Prostate gland (tissue), 2 donors: Measurements from ENCODE around the gene CDK10. TPM values are rescaled to one million over a fixed set of nuclear protein-coding genes. Genes with fewer than 3 reads are reported as not detected.
"Not testable (repeated sequence)": the region's sequence is repeated elsewhere in the genome, so short reads cannot be mapped to it uniquely, and the experiment has no call there.

Experiments
- DNase-seq: peaks from one replicate; pipeline ENCODE4 v3.0.0-alpha.2; 2019; ENCODE audit warnings: low spot score
- H3K27ac ChIP-seq, 2 donors: fragments of 200-600 bp; sonication (generic); 2 replicates each; pipeline ENCODE4 v1.5.1; 2017 to 2019
- H3K27me3 ChIP-seq: fragments of 200-600 bp; sonication (generic); replicated peaks from 2 replicates; pipeline ENCODE4 v1.5.1; 2019; ENCODE audit not compliant: insufficient read depth
- H3K36me3 ChIP-seq, 2 donors: fragments of 200-600 bp; sonication (generic); 1 replicate in 1 of 2; 2 replicates in 1 of 2; pipeline versions ENCODE4 v1.5.1 to v1.8.1; 2017 to 2019
- H3K4me1 ChIP-seq: fragments of 200-600 bp; sonication (generic); replicated peaks from 2 replicates; pipeline ENCODE4 v1.5.1; 2019
- H3K4me3 ChIP-seq, 2 donors: fragments of 200-600 bp; sonication (generic); 2 replicates each; pipeline ENCODE4 v1.5.1; 2017 to 2019
- H3K9me3 ChIP-seq: fragments of 200-600 bp; sonication (generic); 2 replicates; pipeline ENCODE4 v1.5.1; 2017
- CTCF ChIP-seq, 4 experiments: fragments of 200-600 bp in 2 of 4; fragments of 450-650 bp in 2 of 4; sonication (generic) in 2 of 4; IDR thresholded peaks; 1 replicate in 3 of 4; 2 replicates in 1 of 4; pipeline ENCODE4 v1.5.1; 2016 to 2019; ENCODE audit warnings: antibody characterized with exemption in 4 of 4, mild to moderate bottlenecking in 2 of 4, moderate library complexity in 2 of 4
- POLR2A ChIP-seq: fragments of 450-650 bp; IDR thresholded peaks from one replicate; pipeline ENCODE4 v1.6.1; 2016; ENCODE audit warnings: antibody characterized with exemption, mild to moderate bottlenecking
- POLR2AphosphoS5 ChIP-seq: sonication (generic); formaldehyde crosslinking; IDR thresholded peaks from one replicate; pipeline ENCODE4 v1.6.1; 2017; ENCODE audit warnings: antibody characterized with exemption
- WGBS: methylation state at CpG from one replicate; pipeline ENCODE4 v1.1.5; 2018; 5-methylcytosine and 5-hydroxymethylcytosine counted together
- intact Hi-C: fragments of 100-400 bp; cut with DNase I; formaldehyde crosslinking; loops from one replicate; pipeline ENCODE4 v1.14.2; 2022
- total RNA-seq, 2 donors: library from RNA; depleted of rRNA; stranded (reverse); fragments of >200 nt; gene quantifications; one replicate each; pipeline ENCODE4 v1.1.0, GENCODE V29; 2016

The CDK10 gene
- total RNA-seq, 2 donors from 2014 or later: 42.1 to 79.0 TPM

- no peaks in the 10 kb centered on the region for H3K36me3 ChIP-seq
- H3K9me3 ChIP-seq: no peaks in the 10 kb centered on the region
- H3K4me3 ChIP-seq: no peak overlapping the region
- H3K4me1 ChIP-seq: no peaks in the 10 kb centered on the region
- 79% methylated on average over 9 of the region's 9 CpGs for WGBS
- no peak for TF ChIP-seq POLR2A
- TF ChIP-seq CTCF (IDR thresholded peaks at IDR 0.05): no peak
- no peak for TF ChIP-seq POLR2AphosphoS5
- intact Hi-C loops: no loop called here
- DNase-seq: no peak
- no peak overlapping the region for H3K27ac ChIP-seq
- H3K27me3 ChIP-seq: no peaks in the 10 kb centered on the region
Measured at GRCh38 chr16:89667633-89668032, 18.9 kb upstream of the CDK10 start.

GRCh38 chr16:89668790-89669158, 17.7 kb upstream of the CDK10 start:
- Histone ChIP-seq H3K27ac (peak overlapping the region in 1 of 2 donors; percentile 34), H3K4me3 (peak overlapping the region; percentile 7 to 19), H3K9me3 (no peaks in the 10 kb centered on the region), H3K36me3 (no peaks in the 10 kb centered on the region), H3K4me1 (no peaks in the 10 kb centered on the region), H3K27me3 (no peaks in the 10 kb centered on the region)
- no peak for DNase-seq
- intact Hi-C loops: no loop called here
- TF ChIP-seq POLR2AphosphoS5 (no peak), POLR2A (no peak), CTCF (IDR thresholded peaks at IDR 0.05) (no peak)
- 41% methylated on average over 5 of the region's 5 CpGs for WGBS

DNA sequence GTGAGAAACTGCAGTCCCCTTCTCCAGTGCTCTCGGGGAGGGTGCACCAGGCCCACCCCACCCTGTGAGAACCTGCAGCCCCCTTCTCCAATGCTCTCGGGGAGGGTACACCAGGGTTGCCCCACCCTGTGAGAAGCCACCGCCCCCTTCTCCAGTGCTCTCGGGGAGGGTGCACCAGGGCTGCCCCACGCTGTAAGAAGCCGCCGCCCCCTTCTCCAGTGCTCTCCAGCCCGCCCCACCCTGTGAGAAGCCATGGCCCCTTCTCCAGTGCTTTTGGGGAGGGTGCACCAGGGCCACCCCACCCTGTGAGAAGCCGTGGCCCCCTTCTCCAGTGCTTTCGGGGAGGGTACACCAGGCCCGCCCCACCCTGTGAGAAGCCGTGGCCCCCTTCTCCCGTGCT, 16.7 kb upstream of the CDK10 start:
- no peak for TF ChIP-seq CTCF (IDR thresholded peaks at IDR 0.05)
- TF ChIP-seq POLR2A: no peak
- TF ChIP-seq POLR2AphosphoS5: no peak
- Histone ChIP-seq H3K27ac (no peak overlapping the region), H3K4me1 (no peaks in the 10 kb centered on the region), H3K9me3 (no peaks in the 10 kb centered on the region), H3K36me3 (no peaks in the 10 kb centered on the region), H3K27me3 (no peaks in the 10 kb centered on the region), H3K4me3 (no peak overlapping the region)
- 84% methylated on average over 12 of the region's 13 CpGs for WGBS
- no peak for DNase-seq
- intact Hi-C loops: no loop called here

- Histone ChIP-seq H3K4me3 (no peak overlapping the region), H3K36me3 (no peaks in the 10 kb centered on the region), H3K4me1 (no peaks in the 10 kb centered on the region), H3K27me3 (no peaks in the 10 kb centered on the region), H3K27ac (no peak overlapping the region), H3K9me3 (no peaks in the 10 kb centered on the region)
- TF ChIP-seq POLR2A: no peak
- TF ChIP-seq POLR2AphosphoS5: no peak
- TF ChIP-seq CTCF (IDR thresholded peaks at IDR 0.05): no peak
- 81% methylated on average over 10 of the region's 10 CpGs for WGBS
- intact Hi-C loops: no loop called here
- DNase-seq: no peak
Measured at GRCh38 chr16:89670496-89671431, 15.7 kb upstream of the CDK10 start.

- H3K36me3 ChIP-seq, H3K27me3 ChIP-seq, H3K27ac ChIP-seq, DNase-seq, H3K9me3 ChIP-seq, H3K4me3 ChIP-seq, intact Hi-C loops, H3K4me1 ChIP-seq: not testable (repeated sequence)
- 95% methylated on average over 4 of the region's 4 CpGs for WGBS
Measured at GRCh38 chr16:89671565-89671964, 14.9 kb upstream of the CDK10 start.
